Loucy (cell line): ENCODE data around the gene CBX2.

Source experiments
- CTCF ChIP-seq: fragments of 200-600 bp; sonication (generic); conservative IDR thresholded peaks from 2 replicates; pipeline ENCODE4 v1.5.1; 2014; ENCODE audit warnings: mild to moderate bottlenecking, antibody characterized with exemption, low read length
- EZH2phosphoT487 ChIP-seq: fragments of 200-600 bp; IDR thresholded peaks from 2 replicates; pipeline ENCODE4 v1.6.1; 2018; ENCODE audit warnings: antibody characterized with exemption, mild to moderate bottlenecking, moderate library complexity, borderline replicate concordance

GRCh38 chr17:79757140-79757745 is 20.7 kb upstream of the CBX2 start:
- TF ChIP-seq CTCF (no peak), EZH2phosphoT487 (no peak)
